Putamen (tissue), 1 donor: ENCODE measurements around the gene MED16.

Experiments used
- DNase-seq: peaks from one replicate; pipeline ENCODE4 v3.0.0-alpha.2; 2016; ENCODE audit warnings: low spot score

MED16 gene

DNA sequence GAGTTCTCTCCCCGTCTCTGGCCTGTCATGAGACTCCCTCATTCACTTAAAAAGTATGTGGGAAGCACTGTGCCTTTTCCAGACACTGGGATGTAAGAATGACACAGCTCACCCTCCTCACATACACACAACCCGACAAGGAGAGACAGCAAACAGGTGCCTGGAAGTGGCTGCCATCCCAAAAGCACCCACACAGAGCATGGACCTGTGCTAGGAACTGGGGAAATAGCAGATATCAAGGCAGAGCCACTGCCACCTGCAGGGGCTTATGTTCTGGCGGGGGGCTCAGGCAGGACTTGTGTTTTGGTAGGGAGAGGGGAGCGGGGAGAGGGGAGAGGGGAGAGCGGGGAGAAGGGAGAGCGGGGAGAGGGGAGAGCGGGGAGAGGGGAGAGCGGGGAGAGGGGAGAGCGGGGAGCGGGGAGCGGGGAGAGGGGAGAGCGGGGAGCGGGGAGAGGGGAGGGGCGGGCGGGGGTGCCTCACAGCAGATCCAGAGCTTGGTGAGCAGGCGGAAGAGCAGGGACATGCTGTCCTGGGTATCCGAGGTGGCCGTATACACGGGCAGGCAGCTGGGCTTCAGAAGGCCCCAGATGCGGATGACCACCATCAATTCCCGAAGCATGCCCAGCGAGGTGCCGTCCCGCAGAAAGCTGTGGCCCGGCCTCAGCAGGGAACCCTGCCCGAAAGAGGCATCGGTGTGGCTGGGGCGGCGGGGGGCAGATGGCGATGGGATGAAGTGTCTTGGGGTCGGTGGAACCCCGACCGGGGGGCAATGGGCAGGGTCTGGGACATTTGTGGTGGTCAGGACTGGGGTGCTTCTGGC is 21.3 kb downstream of the MED16 start:
- no peak for DNase-seq

DNA sequence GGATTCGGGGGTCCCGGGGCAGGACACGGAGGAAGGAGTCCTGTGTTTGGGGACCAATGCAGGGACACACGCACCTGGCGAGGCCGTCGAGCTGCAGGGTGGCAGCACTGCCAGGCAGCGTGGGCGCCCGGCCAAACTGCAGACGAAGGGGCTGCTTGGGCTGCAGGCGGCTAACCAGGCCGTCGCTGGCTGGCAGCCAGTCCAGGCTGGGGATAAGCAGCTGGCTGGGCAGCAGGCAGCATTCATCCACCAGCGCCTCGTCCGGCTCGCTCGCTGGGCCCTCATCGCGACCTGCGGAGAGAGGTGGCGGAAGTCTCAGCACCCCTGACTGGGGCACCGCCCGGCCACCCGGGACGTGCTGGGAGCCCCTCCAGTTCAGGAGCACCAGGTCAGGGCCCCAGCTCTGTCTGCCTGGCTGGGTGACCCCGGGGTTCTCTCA is 22.0 kb downstream of the MED16 start:
- DNase-seq = no peak

DNA sequence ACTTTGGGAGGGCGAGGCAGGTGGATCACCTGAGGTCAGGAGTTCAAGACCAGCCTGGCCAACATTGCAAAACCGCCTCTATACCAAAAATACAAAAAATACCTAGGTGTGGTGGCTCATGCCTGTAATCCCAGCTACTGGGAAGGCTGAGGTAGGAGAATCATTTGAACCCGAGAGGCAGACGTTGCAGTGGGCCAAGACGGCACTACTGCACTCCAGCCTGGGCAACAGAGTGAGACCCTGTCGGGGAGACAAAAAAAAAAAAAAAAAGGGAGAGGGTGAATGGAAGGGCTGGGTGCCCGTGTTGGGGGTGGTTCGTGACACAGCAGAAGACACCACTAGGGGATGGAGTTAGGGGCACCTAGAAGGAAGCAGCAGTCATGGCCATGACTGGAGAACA is 22.7 kb downstream of the MED16 start:
- no peak for DNase-seq

DNA sequence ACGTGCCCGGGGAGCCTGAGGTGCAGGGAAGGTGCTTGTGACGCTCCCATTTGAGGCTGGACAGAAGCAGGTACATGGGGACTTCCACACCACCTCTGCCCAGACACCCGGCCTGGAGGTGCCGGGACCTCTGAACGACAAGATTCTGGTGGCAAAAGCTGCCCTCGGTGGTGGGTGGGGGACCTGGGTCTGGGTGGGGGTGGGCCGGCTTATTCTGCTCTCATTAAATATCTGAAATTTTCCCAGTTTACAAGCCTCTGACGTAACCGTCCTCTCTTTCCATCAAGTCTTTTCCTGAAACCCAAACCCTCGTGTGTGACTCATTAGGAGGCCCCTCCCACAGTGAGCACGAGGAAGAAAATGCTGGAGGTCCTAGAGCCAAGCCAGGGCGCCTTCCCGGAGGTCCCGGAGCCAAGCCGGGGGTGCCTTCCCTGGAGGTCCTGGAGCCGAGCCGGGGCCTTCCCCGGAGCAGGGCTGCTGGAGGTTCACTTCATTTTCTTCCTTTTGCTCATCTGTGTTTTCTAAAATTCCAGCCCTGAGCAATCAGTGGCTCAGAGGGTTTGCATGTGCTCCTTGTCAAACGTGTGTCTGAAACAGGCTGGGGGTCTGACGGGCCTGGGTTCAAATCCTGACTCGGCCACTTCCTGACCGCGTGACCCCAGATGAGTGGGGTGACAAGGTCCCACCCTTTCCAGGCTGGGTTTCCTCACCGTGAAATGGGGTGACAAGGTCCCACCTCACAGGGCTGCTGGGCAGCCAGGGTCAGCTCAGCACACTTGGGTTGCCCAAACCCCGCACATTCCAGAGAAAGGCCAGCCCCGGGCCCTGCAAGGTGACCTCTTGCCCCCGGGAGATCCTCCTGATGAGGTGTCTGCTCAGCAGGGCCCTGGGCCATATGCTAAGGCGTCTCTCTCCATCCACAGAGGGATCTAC is 23.5 kb downstream of the MED16 start:
- no peak for DNase-seq

DNA sequence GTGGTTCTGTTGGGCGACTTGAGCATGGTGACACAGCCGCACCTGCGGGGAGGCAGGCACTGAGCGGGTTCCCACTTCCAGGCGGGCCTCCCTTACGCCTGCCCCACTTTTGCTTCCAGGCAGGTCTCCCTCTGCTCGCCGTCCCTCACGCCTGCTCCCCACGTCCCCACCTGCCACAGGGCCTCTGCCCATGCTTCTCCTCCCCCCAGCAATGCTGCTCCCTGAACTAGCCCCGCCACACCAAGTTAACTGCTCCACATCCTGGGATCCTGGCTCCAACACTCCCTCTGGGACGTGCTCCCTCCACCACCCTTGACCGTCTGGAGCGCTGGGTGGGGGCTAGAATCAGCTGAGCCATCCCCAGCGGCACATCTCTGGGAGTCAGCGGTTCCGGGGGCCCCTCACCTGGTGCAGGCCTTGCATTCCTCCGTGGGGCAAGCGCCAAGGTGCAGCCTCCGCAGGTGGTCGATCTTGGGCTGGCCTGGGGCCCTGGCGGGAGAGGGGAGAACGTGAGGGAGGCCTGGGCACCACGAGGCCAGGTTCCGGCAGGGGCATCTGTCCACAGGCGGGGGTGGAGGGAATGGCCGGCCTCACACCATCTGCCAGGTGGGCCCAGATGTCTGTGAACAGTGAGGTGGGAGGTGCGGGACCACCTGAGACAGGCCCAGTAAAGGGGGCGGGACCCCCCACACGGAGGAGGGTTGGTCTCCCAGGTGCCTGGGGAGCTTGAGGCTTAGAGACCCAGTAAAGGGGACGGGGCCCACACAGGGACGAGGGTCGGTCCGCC is 24.3 kb downstream of the MED16 start:
- DNase-seq = no peak

DNA sequence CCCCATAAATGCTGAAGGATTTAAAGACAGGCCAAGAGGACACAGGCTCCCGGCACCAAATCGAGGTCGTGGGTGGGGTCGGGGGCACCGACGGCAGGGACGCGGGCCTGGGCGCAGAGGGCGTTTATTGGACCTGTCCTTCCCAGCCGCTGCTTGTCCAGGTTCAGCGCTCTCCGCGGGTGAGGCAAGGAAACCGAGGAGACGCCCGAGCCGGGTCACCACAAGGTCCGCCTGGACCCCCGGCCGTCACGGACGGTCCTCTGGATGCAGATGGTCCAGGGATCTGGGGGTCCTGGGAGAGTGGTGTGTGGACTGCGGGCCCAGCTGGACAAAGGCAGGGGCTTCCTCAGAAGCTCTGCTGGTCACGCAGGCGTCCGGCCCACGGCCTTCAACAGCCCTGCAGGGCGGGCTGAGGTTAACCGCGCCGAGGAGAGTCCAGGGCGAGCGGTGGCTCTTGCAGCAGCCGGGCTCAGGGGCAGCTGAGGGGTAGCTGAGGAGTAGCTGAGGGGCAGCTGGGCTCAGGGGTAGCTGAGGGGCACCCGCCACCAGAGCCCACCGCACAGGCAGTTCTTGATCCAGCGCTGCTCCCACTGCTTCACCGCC is 25.0 kb downstream of the MED16 start:
- DNase-seq = no peak

DNA sequence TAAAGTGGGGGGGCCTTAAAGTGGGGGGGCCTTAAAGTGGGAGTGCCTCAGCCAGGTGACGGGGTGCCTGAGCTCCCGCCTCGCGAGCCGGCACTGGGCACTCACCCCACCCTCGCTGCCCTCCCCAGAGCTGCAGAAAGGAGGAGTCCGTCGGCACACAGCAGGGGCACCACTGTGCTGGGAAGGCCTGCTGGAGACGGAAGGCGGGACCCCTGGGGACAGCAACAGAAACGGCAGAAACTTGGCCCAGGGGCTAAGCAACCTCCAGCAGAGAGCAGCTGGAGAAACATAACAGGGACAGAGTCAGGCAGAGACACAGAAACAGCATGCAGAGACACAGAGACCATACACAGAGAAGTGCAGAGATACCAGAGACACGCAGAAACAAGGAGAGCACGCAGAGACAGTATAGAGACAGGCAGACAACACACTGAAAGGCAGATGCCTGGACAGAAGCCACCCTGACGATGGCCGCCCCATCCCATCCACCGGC is 25.6 kb downstream of the MED16 start:
- no peak for DNase-seq

DNA sequence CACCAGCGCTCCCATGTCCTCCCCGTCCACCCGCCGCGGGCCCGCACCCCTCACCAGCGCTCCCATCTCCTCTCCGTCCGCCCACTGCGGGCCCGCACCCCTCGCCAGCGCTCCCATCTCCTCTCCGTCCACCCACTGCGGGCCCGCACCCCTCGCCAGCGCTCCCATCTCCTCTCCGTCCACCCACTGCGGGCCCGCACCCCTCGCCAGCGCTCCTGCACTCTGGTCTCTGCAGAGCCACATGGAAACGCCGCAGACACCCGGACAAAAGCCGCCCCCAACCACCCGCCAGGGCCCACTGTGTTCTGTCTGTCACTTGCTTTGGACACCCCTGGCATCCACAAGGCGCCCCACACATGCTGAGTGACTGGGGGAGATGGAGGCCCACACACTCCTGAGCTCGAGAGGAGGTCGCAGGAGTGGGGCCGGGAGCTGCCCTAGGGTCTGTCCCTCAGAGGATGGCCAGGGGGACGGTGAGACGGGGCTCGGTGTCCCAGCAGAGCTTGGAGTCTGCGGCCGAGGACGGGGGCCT is 26.2 kb downstream of the MED16 start:
- DNase-seq = no peak

DNA sequence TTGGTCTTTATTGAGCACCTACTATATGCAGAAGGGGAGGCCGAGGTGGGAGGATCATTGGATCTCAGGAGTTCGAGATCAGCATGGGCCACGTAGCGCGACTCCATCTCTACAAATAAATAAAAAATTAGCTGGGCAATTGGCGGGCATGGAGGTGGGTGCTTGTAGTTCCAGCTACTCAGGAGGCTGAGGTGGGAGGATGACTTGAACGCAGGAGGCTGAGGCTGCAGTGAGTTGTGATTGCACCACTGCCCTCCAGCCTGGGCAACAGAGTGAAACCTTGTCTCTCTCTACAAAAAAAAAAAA is 29.7 kb downstream of the MED16 start:
- no peak for DNase-seq

DNA sequence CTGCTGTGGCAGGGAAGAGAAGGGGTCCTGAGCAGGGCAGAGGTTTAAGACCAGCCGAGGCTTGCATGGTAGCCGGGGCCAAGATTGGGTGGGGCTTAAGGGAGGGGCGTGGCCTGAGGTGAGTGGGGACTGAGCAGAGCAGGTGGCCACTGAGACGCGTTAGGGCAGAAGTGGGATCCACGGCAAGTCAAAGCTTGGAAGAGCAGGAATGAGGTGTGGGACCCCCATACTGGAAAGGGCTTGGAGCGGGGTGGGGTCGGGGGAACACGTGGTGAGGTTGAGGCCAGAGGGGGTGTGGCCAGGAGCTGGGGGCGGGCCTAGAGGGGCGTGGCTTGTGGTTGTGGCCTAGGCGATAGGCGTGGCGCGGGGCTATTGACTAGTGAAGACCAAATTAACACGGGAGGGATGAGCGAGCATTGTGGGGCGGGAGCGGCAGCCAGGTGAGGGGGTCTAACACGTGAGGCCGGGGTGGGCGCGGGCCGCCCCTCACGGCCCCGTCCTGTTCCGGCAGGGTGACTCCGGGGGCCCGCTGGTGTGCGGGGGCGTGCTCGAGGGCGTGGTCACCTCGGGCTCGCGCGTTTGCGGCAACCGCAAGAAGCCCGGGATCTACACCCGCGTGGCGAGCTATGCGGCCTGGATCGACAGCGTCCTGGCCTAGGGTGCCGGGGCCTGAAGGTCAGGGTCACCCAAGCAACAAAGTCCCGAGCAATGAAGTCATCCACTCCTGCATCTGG is 30.2 kb downstream of the MED16 start:
- DNase-seq = no peak

DNA sequence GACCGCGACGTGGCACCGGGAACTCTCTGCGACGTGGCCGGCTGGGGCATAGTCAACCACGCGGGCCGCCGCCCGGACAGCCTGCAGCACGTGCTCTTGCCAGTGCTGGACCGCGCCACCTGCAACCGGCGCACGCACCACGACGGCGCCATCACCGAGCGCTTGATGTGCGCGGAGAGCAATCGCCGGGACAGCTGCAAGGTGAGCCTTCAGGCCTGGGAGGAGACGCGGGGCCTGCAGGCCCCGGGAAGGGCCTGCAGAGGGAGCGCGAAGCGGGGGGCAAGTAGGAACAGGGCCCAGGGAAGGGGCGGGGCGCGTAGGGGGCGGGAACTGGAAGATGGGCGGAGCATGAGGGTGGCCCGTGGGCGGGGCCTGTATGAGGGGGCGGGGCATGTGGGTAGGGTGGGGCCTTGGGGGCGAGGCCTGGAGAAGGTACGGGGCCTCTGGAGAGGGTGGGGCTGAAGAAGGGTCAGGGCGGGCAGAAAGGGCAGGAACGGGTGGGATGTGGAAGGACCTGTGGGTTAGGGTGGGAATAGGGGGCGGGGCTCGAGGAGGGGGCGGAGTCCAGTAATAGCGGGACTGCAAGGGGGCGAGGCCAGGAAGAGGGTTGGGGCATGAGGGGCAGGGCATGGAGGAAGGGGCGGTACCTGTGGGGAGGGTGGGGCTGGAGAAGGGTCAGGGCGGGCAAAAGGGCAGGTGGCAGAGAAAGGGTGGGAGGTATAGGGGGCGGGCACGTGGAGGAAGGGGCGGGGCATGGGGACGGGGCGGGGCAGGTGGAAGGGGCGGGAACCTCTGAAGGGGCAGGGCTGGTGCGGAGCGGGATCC is 31.0 kb downstream of the MED16 start:
- no peak for DNase-seq

DNA sequence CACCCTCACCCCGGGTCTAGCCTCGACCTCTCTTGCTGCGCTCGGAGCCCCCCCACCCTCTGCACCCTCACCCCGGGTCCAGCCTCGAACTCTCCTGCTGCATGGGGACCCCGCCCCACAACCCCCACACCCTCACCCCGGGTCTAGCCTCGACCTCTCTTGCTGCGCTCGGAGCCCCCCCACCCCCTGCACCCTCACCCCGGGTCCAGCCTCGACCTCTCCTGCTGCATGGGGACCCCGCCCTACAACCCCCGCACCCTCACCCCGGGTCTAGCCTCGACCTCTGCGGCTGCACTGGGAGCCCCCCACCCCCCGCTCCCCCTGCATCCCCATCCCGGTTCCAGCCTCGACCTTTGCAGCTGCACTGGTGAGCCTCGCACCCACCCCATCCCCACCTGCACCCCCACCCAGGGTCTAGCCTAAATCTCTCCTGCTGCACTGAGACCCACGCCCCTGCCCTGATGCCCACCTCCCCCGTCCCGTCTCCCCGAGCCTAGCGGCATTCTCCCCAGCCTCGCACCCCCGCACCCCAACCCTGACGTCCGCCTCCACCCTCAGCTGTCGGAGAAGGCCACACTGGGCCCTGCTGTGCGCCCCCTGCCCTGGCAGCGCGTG is 31.7 kb downstream of the MED16 start:
- DNase-seq = no peak

DNA sequence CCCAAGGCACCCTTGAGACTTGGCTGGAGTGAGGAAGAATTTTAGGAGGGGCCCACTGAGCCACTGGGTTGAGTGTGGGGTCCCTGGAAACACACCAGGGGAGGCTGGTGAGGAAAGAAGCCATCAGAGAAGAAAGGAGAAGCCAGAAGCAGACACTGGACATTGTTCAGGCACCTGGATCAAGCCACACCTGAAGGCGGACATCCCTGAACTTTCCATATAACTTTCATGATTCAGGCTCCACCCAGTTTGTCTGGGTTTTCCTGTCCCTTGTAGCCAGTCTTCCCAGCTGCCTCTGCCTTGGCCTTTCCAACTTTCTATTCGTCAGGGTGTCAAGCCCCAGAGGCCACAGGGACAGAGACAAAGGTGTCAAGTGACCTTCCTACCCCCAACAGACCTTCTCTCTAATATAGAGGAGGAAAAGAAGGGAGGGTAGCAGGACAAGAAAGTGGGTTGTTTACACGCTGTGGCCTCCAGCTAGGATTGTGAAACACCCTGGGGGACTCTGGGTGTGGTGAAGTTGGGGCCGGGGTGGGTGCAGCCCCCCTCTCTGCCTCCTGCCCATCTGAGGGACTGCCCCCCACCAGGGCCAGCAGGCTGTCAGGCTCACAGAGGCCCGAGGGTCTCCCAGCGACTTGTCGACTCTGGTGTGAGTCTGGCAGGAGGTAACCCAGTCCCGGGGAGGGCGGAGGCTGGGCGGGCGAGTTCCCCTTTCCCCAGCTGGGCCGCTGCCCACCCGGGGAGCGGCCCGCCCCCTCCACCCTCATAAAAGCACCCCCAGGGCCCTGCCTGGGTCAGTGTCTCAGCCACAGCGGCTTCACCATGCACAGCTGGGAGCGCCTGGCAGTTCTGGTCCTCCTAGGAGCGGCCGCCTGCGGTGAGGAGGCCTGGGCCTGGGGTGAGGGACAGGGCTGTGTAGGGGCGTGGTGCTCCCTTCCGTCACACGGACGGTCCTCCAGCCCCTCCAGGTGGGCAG is 33.8 kb downstream of the MED16 start, which contains the start of gene CFD:
CFD (plus strand) TSS at position 797 of the 976 bp plus-strand sequence; CDS start at position 823, 26 bp downstream.
- no peak for DNase-seq

DNA sequence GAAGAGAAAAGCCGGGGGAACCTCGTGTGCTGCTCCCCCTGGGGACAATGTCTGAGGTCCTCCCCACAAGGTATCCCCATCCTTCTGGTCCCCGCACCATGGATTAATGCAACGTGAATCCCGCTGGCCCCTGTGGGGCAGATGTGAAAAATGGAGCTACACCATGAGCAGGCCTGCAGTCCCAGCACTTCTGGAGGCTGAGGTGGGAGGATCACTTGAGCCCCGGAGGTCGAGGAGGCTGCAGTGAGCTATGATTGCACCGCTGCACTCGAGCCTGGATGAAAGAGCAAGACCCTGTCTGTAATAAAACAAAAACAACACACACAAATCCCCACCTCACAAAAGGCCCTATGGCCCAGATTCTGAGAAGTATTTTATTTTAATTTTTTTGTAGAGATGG is 34.7 kb downstream of the MED16 start:
- DNase-seq = no peak

DNA sequence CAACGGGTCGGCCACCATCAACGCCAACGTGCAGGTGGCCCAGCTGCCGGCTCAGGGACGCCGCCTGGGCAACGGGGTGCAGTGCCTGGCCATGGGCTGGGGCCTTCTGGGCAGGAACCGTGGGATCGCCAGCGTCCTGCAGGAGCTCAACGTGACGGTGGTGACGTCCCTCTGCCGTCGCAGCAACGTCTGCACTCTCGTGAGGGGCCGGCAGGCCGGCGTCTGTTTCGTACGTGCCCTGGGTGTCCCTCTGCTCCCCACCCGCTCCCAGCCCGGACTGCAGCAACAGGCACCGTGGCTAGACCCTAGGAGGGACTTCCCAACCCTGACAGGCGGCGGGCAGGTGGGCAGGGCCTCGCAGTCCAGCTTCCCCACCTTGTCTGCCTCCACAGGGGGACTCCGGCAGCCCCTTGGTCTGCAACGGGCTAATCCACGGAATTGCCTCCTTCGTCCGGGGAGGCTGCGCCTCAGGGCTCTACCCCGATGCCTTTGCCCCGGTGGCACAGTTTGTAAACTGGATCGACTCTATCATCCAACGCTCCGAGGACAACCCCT is 37.3 kb downstream of the MED16 start:
- no peak for DNase-seq

DNA sequence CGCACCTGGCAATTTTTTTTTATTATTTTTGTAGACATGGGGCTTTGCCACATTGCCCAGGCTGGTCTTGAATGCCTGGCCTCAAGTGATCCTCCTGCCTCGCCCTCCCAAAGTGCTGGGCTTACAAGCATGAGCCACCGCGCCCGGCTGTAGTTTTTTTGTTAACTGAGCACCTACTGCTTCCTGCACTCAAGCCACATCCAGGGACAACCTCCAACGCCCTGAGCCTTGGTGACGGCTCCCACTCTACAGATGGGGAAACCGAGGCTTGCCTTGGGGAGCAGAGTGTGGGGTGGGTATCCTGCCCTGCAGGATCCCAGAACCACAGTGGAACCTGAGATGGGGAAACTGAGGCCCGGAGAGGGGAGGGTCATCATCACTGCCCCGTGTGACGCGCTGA is 37.8 kb downstream of the MED16 start:
- DNase-seq = no peak

DNA sequence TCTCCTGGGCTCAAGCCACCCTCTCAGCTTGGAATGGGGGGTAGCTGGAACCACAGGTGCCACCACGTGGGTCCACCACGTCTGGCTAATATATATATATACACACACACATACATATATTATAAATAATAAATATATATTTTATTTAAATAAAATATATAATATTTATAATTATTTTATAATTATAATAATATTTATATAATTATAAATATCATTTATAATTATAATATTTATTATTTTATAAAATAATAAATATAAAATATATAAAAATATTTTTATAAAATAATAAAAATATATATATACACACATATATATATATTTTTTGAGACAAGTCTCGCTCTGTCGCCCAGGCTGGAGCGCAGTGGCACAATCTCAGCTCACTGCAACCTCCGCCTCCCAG is 38.4 kb downstream of the MED16 start:
- no peak for DNase-seq
